ENCODE results near the gene KLRC2.

DNA sequence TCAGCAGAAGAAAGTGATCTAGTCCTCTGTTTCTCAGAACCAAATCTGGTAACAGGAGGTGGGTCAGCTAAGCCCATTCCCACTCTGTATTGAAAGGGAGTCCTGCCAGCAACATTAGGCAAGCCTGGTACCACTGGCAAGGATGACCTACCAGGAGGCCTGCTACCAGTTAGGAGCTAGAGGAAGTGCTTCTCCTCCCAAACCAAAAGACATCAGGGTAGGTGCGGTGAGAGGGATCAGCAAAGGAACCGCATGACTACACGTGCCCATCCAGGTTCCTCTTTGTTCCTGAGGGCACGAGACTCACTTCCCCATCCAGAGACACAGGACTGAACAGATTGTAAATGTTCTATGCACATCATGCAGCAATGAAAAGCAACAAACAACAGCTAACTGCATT, 29.1 kb downstream of the KLRC2 start:
- TF ChIP-seq EP300 (IDR thresholded peaks at IDR 0.05) (no peak), POLR2A (IDR thresholded peaks at IDR 0.05) (no peak), POLR2AphosphoS5 (IDR thresholded peaks at IDR 0.05) (no peak)
- TF ChIP-seq, protein P1, sequence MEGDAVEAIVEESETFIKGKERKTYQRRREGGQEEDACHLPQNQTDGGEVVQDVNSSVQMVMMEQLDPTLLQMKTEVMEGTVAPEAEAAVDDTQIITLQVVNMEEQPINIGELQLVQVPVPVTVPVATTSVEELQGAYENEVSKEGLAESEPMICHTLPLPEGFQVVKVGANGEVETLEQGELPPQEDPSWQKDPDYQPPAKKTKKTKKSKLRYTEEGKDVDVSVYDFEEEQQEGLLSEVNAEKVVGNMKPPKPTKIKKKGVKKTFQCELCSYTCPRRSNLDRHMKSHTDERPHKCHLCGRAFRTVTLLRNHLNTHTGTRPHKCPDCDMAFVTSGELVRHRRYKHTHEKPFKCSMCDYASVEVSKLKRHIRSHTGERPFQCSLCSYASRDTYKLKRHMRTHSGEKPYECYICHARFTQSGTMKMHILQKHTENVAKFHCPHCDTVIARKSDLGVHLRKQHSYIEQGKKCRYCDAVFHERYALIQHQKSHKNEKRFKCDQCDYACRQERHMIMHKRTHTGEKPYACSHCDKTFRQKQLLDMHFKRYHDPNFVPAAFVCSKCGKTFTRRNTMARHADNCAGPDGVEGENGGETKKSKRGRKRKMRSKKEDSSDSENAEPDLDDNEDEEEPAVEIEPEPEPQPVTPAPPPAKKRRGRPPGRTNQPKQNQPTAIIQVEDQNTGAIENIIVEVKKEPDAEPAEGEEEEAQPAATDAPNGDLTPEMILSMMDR (IDR thresholded peaks at IDR 0.05), result no peak
